ENCODE measurements around the gene CCDC188. TPM values are rescaled to one million over a fixed set of nuclear protein-coding genes. Genes with fewer than 3 reads are reported as not detected.

Gene CCDC188
- total RNA-seq, 1 experiment from 2014 or later, result not detected

- Mint-ChIP-seq H3K36me3 (ENCODE audit: insufficient read depth in 1 of 3, low read depth in 3 of 3) (peaks cover 34 to 60% (median 49%) of the 10 kb centered on the region in 3 experiments), H3K4me1 (peaks cover 12 to 14% of the 10 kb centered on the region in 2 experiments), H3K27ac (peak within 1 kb of the TSS; percentile 1 to 85 (median 77); a peak in 5 of 7 replicates), H3K9me3 (no peaks in the 10 kb centered on the region), H3K4me3 (peak within 1 kb of the TSS; percentile 85 to 91), H3K27me3 (ENCODE audit: low read depth) (no peaks in the 10 kb centered on the region; the same call in 1 of the 2 replicates)
- Histone ChIP-seq H4K5ac (ENCODE audit: insufficient read length, low read depth, low read length) (no peak within 1 kb of the TSS), H2BK20ac (ENCODE audit: low read depth, low read length, poor library complexity, severe bottlenecking) (no peak within 1 kb of the TSS), H4K91ac (ENCODE audit: insufficient read length, low read depth, low read length) (no peak within 1 kb of the TSS), H3K23me2 (ENCODE audit: insufficient read length, low read depth, low read length, poor library complexity, severe bottlenecking) (peaks cover 8% of the 10 kb centered on the region), H3K9ac (ENCODE audit: extremely low read depth, insufficient read length, low read length) (peak within 1 kb of the TSS; percentile 82), H4K20me1 (ENCODE audit: control insufficient read depth, insufficient read depth, insufficient read length) (no peaks in the 10 kb centered on the region), H3T11ph (ENCODE audit: low read length) (no peak within 1 kb of the TSS), H2AFZ (ENCODE audit: low read length) (no peak within 1 kb of the TSS), H3K18ac (ENCODE audit: insufficient read length, low read depth, low read length) (peak within 1 kb of the TSS; percentile 71), H3K9me3 (ENCODE audit: control insufficient read depth, low read depth, low read length) (no peaks in the 10 kb centered on the region), H3K79me2 (ENCODE audit: insufficient read depth, low read length) (peaks cover 29% of the 10 kb centered on the region), H2BK120ac (ENCODE audit: low read depth, low read length, poor library complexity, severe bottlenecking) (no peak within 1 kb of the TSS), H3K56ac (ENCODE audit: insufficient read length, low read depth, low read length) (no peak within 1 kb of the TSS), H3K27me3 (ENCODE audit: insufficient read depth, low read length) (no peaks in the 10 kb centered on the region), H2AK5ac (ENCODE audit: insufficient read length, low read length) (no peak within 1 kb of the TSS), H4K8ac (replicated peaks; ENCODE audit: insufficient read length, low read depth, low read length) (no peak within 1 kb of the TSS), H3K4me2 (ENCODE audit: insufficient read depth, insufficient read length, low read length) (peak within 1 kb of the TSS; percentile 66), H3K27ac (ENCODE audit: insufficient read length, low read depth, low read length) (no peak within 1 kb of the TSS), H3K79me1 (ENCODE audit: insufficient read depth, low read depth, low read length, poor library complexity, severe bottlenecking) (peaks cover 10% of the 10 kb centered on the region), H2BK15ac (ENCODE audit: low read depth, low read length) (peak within 1 kb of the TSS; percentile 37; the same call in 1 of the 2 replicates), H3K14ac (ENCODE audit: insufficient read depth, low read length) (peak within 1 kb of the TSS; percentile 88; the same call in 1 of the 2 replicates), H2BK5ac (ENCODE audit: insufficient read length, low read length) (no peak within 1 kb of the TSS), H3K23ac (ENCODE audit: insufficient read length, low read depth, low read length) (no peak within 1 kb of the TSS), H3K4ac (ENCODE audit: low read depth, low read length) (0 out of 2 replicates have a peak within 1 kb of the TSS, but pooled peaks have one; percentile 15), H3K4me1 (ENCODE audit: insufficient read depth, low read length) (no peaks in the 10 kb centered on the region), H2BK12ac (ENCODE audit: insufficient read length, low read depth, low read length) (no peak within 1 kb of the TSS)
- DNase-seq, result no peak
- TF ChIP-seq CTCF (conservative IDR thresholded peaks at IDR 0.05), result no peak
- no CpG with 5 or more reads among the region's 30 CpGs for whole genome bisulfite sequencing (ENCODE audit: extremely low coverage, insufficient read length, low lambda C conversion rate)
These were observed 35.0 kb downstream of the CCDC188 start, which contains the start of gene RANBP1 for GRCh38 chr22:20115691-20116375. TSS of gene RANBP1 (plus strand) at chr22:20116104. CDS start at chr22:20116185, 81 bp downstream.

Data from H9 (cell line).